Neuronal stem cell (in vitro differentiated cells): ENCODE measurements around the gene OR1C1.
A peak's percentile ranks its signal among the peaks of the same experiment; 100 is the strongest.
"Not testable (repeated sequence)": the region's sequence is repeated elsewhere in the genome, so short reads cannot be mapped to it uniquely, and the experiment has no call there.

ENCODE experiments used
- DNase-seq: peaks from one replicate; pipeline ENCODE4 v3.0.0-alpha.2; 2013; ENCODE audit warnings: low spot score
- H2AFZ ChIP-seq: one replicate; pipeline ENCODE4 v1.6.1; 2013; ENCODE audit warnings: mild to moderate bottlenecking, low read length, inconsistent platforms
- H2AK5ac ChIP-seq: 2 replicates; pipeline ENCODE4 v1.6.1; 2013; ENCODE audit warnings: low read depth, mild to moderate bottlenecking, inconsistent platforms, low read length, moderate library complexity, mixed read lengths
- H2BK120ac ChIP-seq: 2 replicates; pipeline ENCODE4 v1.6.1; 2013; ENCODE audit warnings: low read depth, mild to moderate bottlenecking, inconsistent platforms, low read length, moderate library complexity, mixed read lengths
- H2BK12ac ChIP-seq: one replicate; pipeline ENCODE4 v1.6.1; 2013; ENCODE audit warnings: low read length, inconsistent platforms
- H2BK15ac ChIP-seq: 2 replicates; pipeline ENCODE4 v1.6.1; 2013; ENCODE audit warnings: mild to moderate bottlenecking, low read length, inconsistent platforms, mixed read lengths
- H2BK5ac ChIP-seq: one replicate; pipeline ENCODE4 v1.6.1; 2013; ENCODE audit warnings: inconsistent platforms, mild to moderate bottlenecking, low read length, moderate library complexity
- H3K14ac ChIP-seq: one replicate; pipeline ENCODE4 v1.6.1; 2013; ENCODE audit warnings: low read length, inconsistent platforms
- H3K18ac ChIP-seq: 2 replicates; pipeline ENCODE4 v1.6.1; 2013; ENCODE audit warnings: low read length, inconsistent platforms
- H3K23ac ChIP-seq: 2 replicates; pipeline ENCODE4 v1.6.1; 2013; ENCODE audit warnings: low read depth, mild to moderate bottlenecking, mixed read lengths, low read length, inconsistent platforms; ENCODE audit not compliant: poor library complexity
- H3K27ac ChIP-seq: replicated peaks from 3 replicates; pipeline ENCODE4 v1.5.1; 2013; ENCODE audit warnings: low read length, inconsistent platforms
- H3K27me3 ChIP-seq, 3 experiments: 2 replicates each; pipeline ENCODE4 v1.6.1; 2013; ENCODE audit warnings: low read length in 3 of 3, mild to moderate bottlenecking in 2 of 3, inconsistent platforms in 1 of 3, low read depth in 1 of 3, mixed read lengths in 1 of 3, moderate library complexity in 1 of 3; ENCODE audit not compliant: control insufficient read depth in 3 of 3, insufficient read depth in 3 of 3
- H3K36me3 ChIP-seq, 2 donors: replicated peaks in 1 of 2; 2 replicates each; pipeline ENCODE4 v1.6.1; 2013; ENCODE audit warnings: low read length in 2 of 2; ENCODE audit not compliant: control insufficient read depth in 2 of 2, insufficient read depth in 2 of 2
- H3K4ac ChIP-seq: 2 replicates; pipeline ENCODE4 v1.6.1; 2013; ENCODE audit warnings: inconsistent platforms, mild to moderate bottlenecking, low read length, moderate library complexity
- H3K4me1 ChIP-seq, 2 donors: 1 replicate in 1 of 2; 2 replicates in 1 of 2; pipeline ENCODE4 v1.6.1; 2013; ENCODE audit warnings: low read length in 2 of 2, low read depth in 1 of 2; ENCODE audit not compliant: control insufficient read depth in 2 of 2, insufficient read depth in 1 of 2
- H3K4me2 ChIP-seq: one replicate; pipeline ENCODE4 v1.6.1; 2013; ENCODE audit warnings: mild to moderate bottlenecking, low read length, inconsistent platforms; ENCODE audit not compliant: insufficient read depth, poor library complexity, severe bottlenecking
- H3K4me3 ChIP-seq, 2 donors: 2 replicates each; pipeline ENCODE4 v1.5.1; 2013; ENCODE audit warnings: low read length in 2 of 2, mild to moderate bottlenecking in 2 of 2, inconsistent platforms in 1 of 2, moderate library complexity in 1 of 2
- H3K79me1 ChIP-seq: one replicate; pipeline ENCODE4 v1.6.1; 2013; ENCODE audit warnings: low read depth, mild to moderate bottlenecking, inconsistent platforms, low read length, moderate library complexity
- H3K9ac ChIP-seq: one replicate; pipeline ENCODE4 v1.6.1; 2013; ENCODE audit warnings: mild to moderate bottlenecking, low read depth, low read length, inconsistent platforms; ENCODE audit not compliant: poor library complexity
- H3K9me3 ChIP-seq, 2 donors: replicated peaks in 1 of 2; 2 replicates each; pipeline versions ENCODE3 to v1.6.1; 2013; ENCODE audit warnings: low read length in 2 of 2, mild to moderate bottlenecking in 2 of 2, inconsistent platforms in 1 of 2, low read depth in 1 of 2, mixed read lengths in 1 of 2, moderate library complexity in 1 of 2; ENCODE audit not compliant: control insufficient read depth in 2 of 2, insufficient read depth in 1 of 2
- H4K8ac ChIP-seq: one replicate; pipeline ENCODE4 v1.6.1; 2013; ENCODE audit warnings: low read depth, mild to moderate bottlenecking, inconsistent platforms, low read length, moderate library complexity
- H4K91ac ChIP-seq: one replicate; pipeline ENCODE4 v1.6.1; 2013; ENCODE audit warnings: low read length, low read depth, mild to moderate bottlenecking, inconsistent platforms; ENCODE audit not compliant: poor library complexity
- WGBS, 2 donors: extraction: QIAGEN DNeasy Blood & Tissue Kit; methylation state at CpG; one replicate each; pipeline ENCODE4 v1.1.7; 2013; ENCODE audit warnings: missing lambda C conversion rate in 2 of 2, mixed read lengths in 1 of 2; ENCODE audit not compliant: insufficient read length in 2 of 2, insufficient replicate concordance in 1 of 2; ENCODE audit errors: extremely low coverage in 2 of 2; 5-methylcytosine and 5-hydroxymethylcytosine counted together

Gene OR1C1

GRCh38 chr1:247721222-247721621 lies 39.1 kb downstream of the OR1C1 start:
- Histone ChIP-seq H3K23ac (no peak overlapping the region), H2AFZ (no peak overlapping the region), H3K4ac (no peak overlapping the region), H3K79me1 (no peaks in the 10 kb centered on the region), H3K4me3 (no peak overlapping the region), H4K8ac (no peak overlapping the region), H2BK5ac (no peak overlapping the region), H3K36me3 (no peaks in the 10 kb centered on the region), H3K14ac (no peak overlapping the region), H3K27ac (no peak overlapping the region), H3K4me2 (no peak overlapping the region), H2AK5ac (no peak overlapping the region), H2BK15ac (no peak overlapping the region), H3K9me3 (peaks cover 0 to 3% of the 10 kb centered on the region in 2 donors), H3K27me3 (no peaks in the 10 kb centered on the region), H3K4me1 (no peaks in the 10 kb centered on the region), H3K18ac (no peak overlapping the region), H2BK120ac (no peak overlapping the region), H3K9ac (no peak overlapping the region), H4K91ac (no peak overlapping the region), H2BK12ac (no peak overlapping the region)
- WGBS, 2 donors = no CpG with 5 or more reads among the region's 4 CpGs
- no peak for DNase-seq

GRCh38 chr1:247716546-247716945 lies 43.8 kb downstream of the OR1C1 start, which contains the start of gene OR6F1:
TSS of gene OR6F1 (minus strand) at chr1:247716646. CDS start at chr1:247712755, 3,891 bp downstream.
- WGBS, 2 donors = no CpG with 5 or more reads among the region's 3 CpGs
- H3K27ac ChIP-seq = no peak within 1 kb of the TSS
- no peaks in the 10 kb centered on the region for H3K4me1 ChIP-seq
- H3K36me3 ChIP-seq = no peaks in the 10 kb centered on the region
- H3K27me3 ChIP-seq = no peaks in the 10 kb centered on the region
- H2AK5ac ChIP-seq = no peak within 1 kb of the TSS
- H3K14ac ChIP-seq = no peak within 1 kb of the TSS
- H3K4me3 ChIP-seq = no peak within 1 kb of the TSS
- H3K9me3 ChIP-seq = peaks cover 0 to 3% of the 10 kb centered on the region in 2 donors
- no peak within 1 kb of the TSS for H4K91ac ChIP-seq
- H2BK12ac ChIP-seq = no peak within 1 kb of the TSS
- no peak within 1 kb of the TSS for H2BK15ac ChIP-seq
- no peak within 1 kb of the TSS for H2AFZ ChIP-seq
- no peak within 1 kb of the TSS for H3K18ac ChIP-seq
- no peak within 1 kb of the TSS for H3K4ac ChIP-seq
- H2BK120ac ChIP-seq = no peak within 1 kb of the TSS
- H3K4me2 ChIP-seq = no peak within 1 kb of the TSS
- no peaks in the 10 kb centered on the region for H3K79me1 ChIP-seq
- no peak within 1 kb of the TSS for H3K9ac ChIP-seq
- H3K23ac ChIP-seq = no peak within 1 kb of the TSS
- H4K8ac ChIP-seq = no peak within 1 kb of the TSS
- H2BK5ac ChIP-seq = no peak within 1 kb of the TSS
- no peak for DNase-seq

- WGBS, 2 donors = no CpG with 5 or more reads among the region's 7 CpGs
Observed at GRCh38 chr1:247713753-247714152, 46.6 kb downstream of the OR1C1 start.

GRCh38 chr1:247710681-247711080 lies 49.7 kb downstream of the OR1C1 start:
- not testable (repeated sequence) for H4K8ac ChIP-seq, H3K9me3 ChIP-seq, H2BK15ac ChIP-seq, H3K4me2 ChIP-seq, H3K27ac ChIP-seq, H3K4me3 ChIP-seq, H3K4me1 ChIP-seq, H3K4ac ChIP-seq, H3K36me3 ChIP-seq, H2BK12ac ChIP-seq, H4K91ac ChIP-seq, H2BK5ac ChIP-seq, H2BK120ac ChIP-seq, H3K27me3 ChIP-seq, DNase-seq, H3K18ac ChIP-seq, H3K9ac ChIP-seq, H3K79me1 ChIP-seq, H2AK5ac ChIP-seq, H3K14ac ChIP-seq, H2AFZ ChIP-seq, H3K23ac ChIP-seq
- no CpG with 5 or more reads among the region's 8 CpGs for WGBS, 2 donors

More at GRCh38 chr1:247713753-247714152, 46.6 kb downstream of the OR1C1 start:
- H4K8ac ChIP-seq = no peak overlapping the region
- no peak overlapping the region for H4K91ac ChIP-seq
- no peak overlapping the region for H3K23ac ChIP-seq
- no peaks in the 10 kb centered on the region for H3K79me1 ChIP-seq
- H3K4ac ChIP-seq = no peak overlapping the region
- no peaks in the 10 kb centered on the region for H3K9me3 ChIP-seq
- H2BK5ac ChIP-seq = no peak overlapping the region
- no peaks in the 10 kb centered on the region for H3K36me3 ChIP-seq
- peak overlapping the region; percentile 11 for H3K4me2 ChIP-seq
- no peak overlapping the region for H3K27ac ChIP-seq
- no peak overlapping the region for H3K18ac ChIP-seq
- H2AFZ ChIP-seq = no peak overlapping the region
- no peak overlapping the region for H2BK120ac ChIP-seq
- no peaks in the 10 kb centered on the region for H3K27me3 ChIP-seq
- H3K14ac ChIP-seq = no peak overlapping the region
- no peak overlapping the region for H2BK15ac ChIP-seq
- DNase-seq = no peak
- no peaks in the 10 kb centered on the region for H3K4me1 ChIP-seq
- no peak overlapping the region for H2AK5ac ChIP-seq
- H3K4me3 ChIP-seq = no peak overlapping the region
- no peak overlapping the region for H2BK12ac ChIP-seq
- no peak overlapping the region for H3K9ac ChIP-seq
